Hepatocyte (in vitro differentiated cells): ENCODE results near the gene PTPRM. TPM values are rescaled to one million over a fixed set of nuclear protein-coding genes. Genes with fewer than 3 reads are reported as not detected.

ENCODE experiments used
- DNase-seq: peaks from one replicate; pipeline ENCODE4 v3.0.0-alpha.2; 2016; ENCODE audit warnings: low spot score
- H2AFZ ChIP-seq: fragments of 200-600 bp; sonication (generic); 2 replicates; pipeline ENCODE4 v1.6.0; 2016; ENCODE audit warnings: antibody characterized with exemption, mild to moderate bottlenecking
- H3K27ac ChIP-seq: fragments of 200-600 bp; sonication (generic); 2 replicates; pipeline ENCODE4 v1.5.1; 2016; ENCODE audit warnings: mild to moderate bottlenecking
- H3K27me3 ChIP-seq: fragments of 200-600 bp; sonication (generic); 2 replicates; pipeline ENCODE4 v1.6.1; 2016
- H3K36me3 ChIP-seq: fragments of 200-600 bp; sonication (generic); replicated peaks from 2 replicates; pipeline ENCODE4 v1.5.1; 2016; ENCODE audit warnings: low read depth; ENCODE audit not compliant: insufficient read depth
- H3K4me1 ChIP-seq: fragments of 200-600 bp; sonication (generic); 2 replicates; pipeline ENCODE4 v1.5.1; 2016; ENCODE audit warnings: mild to moderate bottlenecking, moderate library complexity; ENCODE audit not compliant: insufficient read depth
- H3K4me2 ChIP-seq: fragments of 200-600 bp; sonication (generic); 2 replicates; pipeline ENCODE4 v1.6.0; 2016
- H3K4me3 ChIP-seq: fragments of 200-600 bp; sonication (generic); 2 replicates; pipeline ENCODE4 v1.5.1; 2016; ENCODE audit warnings: mild to moderate bottlenecking
- H3K79me2 ChIP-seq: fragments of 200-600 bp; sonication (generic); 2 replicates; pipeline ENCODE4 v1.6.0; 2017; ENCODE audit warnings: mild to moderate bottlenecking
- H3K9me2 ChIP-seq: fragments of 200-600 bp; sonication (generic); replicated peaks from 2 replicates; pipeline ENCODE4 v1.6.0; 2017; ENCODE audit warnings: mild to moderate bottlenecking; ENCODE audit not compliant: insufficient read depth
- H3K9me3 ChIP-seq: fragments of 200-600 bp; sonication (generic); 2 replicates; pipeline ENCODE4 v1.5.1; 2016; ENCODE audit warnings: low read depth, mild to moderate bottlenecking
- H4K20me1 ChIP-seq: fragments of 200-600 bp; sonication (generic); 2 replicates; pipeline ENCODE4 v1.6.0; 2016; ENCODE audit warnings: mild to moderate bottlenecking; ENCODE audit not compliant: insufficient read depth, poor library complexity, severe bottlenecking
- EZH2 ChIP-seq: fragments of 200-600 bp; sonication (generic); IDR thresholded peaks from 2 replicates; pipeline ENCODE4 v1.6.1; 2016; ENCODE audit warnings: antibody characterized with exemption, mild to moderate bottlenecking, borderline replicate concordance
- EZH2phosphoT487 ChIP-seq: fragments of 200-600 bp; sonication (generic); IDR thresholded peaks from one replicate; pipeline ENCODE4 v1.6.1; 2018; ENCODE audit warnings: antibody characterized with exemption, mild to moderate bottlenecking, low read depth, moderate library complexity; ENCODE audit not compliant: unreplicated experiment, severe bottlenecking
- WGBS: methylation state at CpG from one replicate; pipeline ENCODE4 v1.1.6; 2016; ENCODE audit warnings: low lambda C conversion rate; ENCODE audit errors: missing lambda C conversion rate; 5-methylcytosine and 5-hydroxymethylcytosine counted together
- polyA plus RNA-seq: library from polyadenylated mRNA; unstranded; fragments of >200 nt; fragmentation: Nextera tagmentation; extraction: Ambion mirVana; gene quantifications from 2 replicates; pipeline ENCODE4 v1.2.1, GENCODE V29; 2016
- total RNA-seq: library from RNA; depleted of rRNA; stranded (reverse); fragments of >200 nt; gene quantifications from 2 replicates; pipeline ENCODE4 v1.2.3, GENCODE V29; 2014
- TF ChIP-seq, protein P1 (sequence below): fragments of 200-600 bp; sonication (generic); IDR thresholded peaks from 2 replicates; pipeline ENCODE4 v1.5.1; 2016; ENCODE audit warnings: antibody characterized with exemption, mild to moderate bottlenecking; ENCODE audit not compliant: poor library complexity

PTPRM gene
- total and polyA plus RNA-seq, 2 experiments from 2014 or later = 26.1 to 47.4 TPM

DNA sequence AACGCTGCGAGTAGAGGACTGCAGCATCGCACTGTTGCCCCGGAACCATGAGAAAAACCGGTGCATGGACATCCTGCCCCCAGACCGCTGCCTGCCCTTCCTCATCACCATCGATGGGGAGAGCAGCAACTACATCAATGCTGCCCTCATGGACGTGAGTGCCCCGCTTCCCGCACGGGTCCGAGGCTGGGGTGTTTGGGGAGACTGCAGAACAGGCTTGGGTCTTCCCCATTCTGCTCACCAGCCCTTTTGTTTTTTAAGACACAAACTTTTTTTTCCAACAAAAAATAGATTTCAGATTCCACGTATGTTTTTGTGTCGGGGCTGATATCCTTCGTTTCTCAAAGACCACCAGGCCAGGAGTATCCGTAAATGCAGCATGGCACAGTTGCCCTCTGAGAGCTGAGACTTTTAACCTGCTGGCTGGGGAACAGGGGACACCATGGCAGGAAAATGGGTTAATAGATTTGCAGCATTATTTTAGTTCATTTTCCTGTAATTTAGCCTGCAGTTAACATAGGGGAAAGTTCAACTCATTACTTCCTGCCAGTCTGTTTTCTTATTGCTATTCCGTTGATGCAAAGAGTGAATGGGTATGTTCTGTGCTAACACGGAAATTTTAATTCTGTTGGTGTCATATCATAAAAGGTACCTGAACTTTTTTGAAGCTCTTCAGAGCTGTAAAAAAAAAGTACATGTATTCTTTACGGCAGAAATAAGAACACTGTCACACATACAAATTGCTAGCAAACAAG lies 812.2 kb downstream of the PTPRM start:
- H2AFZ ChIP-seq = no peak overlapping the region

DNA sequence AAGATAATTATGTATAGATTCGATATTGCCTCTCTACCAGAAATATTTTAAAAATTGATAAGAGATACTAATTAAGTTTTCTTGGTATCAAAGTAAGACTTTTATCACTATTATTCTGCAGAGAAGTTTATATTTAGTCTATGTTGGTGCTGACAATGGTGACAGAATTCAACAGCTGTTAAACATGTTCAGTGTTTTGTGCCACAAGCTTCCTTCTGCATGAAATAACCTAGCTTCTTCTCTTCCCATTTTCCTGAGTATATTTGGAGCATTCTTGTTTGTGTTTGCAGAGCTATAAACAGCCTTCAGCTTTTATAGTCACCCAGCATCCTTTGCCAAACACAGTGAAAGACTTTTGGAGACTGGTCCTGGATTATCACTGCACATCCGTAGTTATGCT lies 812.9 kb downstream of the PTPRM start:
- Histone ChIP-seq H3K79me2 (no peaks in the 10 kb centered on the region), H3K9me2 (no peaks in the 10 kb centered on the region), H3K9me3 (no peaks in the 10 kb centered on the region), H3K4me2 (no peak overlapping the region), H3K4me1 (no peaks in the 10 kb centered on the region), H3K36me3 (no peaks in the 10 kb centered on the region), H3K4me3 (no peak overlapping the region), H3K27ac (no peak overlapping the region), H2AFZ (no peak overlapping the region), H3K27me3 (no peaks in the 10 kb centered on the region), H4K20me1 (no peaks in the 10 kb centered on the region)
- no peak for TF ChIP-seq EZH2phosphoT487
- 78% methylated on average over 2 of the region's 2 CpGs for WGBS
- no peak for DNase-seq

More for the DNA sequence above, 812.2 kb downstream of the PTPRM start:
- 97% methylated on average over 19 of the region's 19 CpGs for WGBS
- TF ChIP-seq, protein P1, sequence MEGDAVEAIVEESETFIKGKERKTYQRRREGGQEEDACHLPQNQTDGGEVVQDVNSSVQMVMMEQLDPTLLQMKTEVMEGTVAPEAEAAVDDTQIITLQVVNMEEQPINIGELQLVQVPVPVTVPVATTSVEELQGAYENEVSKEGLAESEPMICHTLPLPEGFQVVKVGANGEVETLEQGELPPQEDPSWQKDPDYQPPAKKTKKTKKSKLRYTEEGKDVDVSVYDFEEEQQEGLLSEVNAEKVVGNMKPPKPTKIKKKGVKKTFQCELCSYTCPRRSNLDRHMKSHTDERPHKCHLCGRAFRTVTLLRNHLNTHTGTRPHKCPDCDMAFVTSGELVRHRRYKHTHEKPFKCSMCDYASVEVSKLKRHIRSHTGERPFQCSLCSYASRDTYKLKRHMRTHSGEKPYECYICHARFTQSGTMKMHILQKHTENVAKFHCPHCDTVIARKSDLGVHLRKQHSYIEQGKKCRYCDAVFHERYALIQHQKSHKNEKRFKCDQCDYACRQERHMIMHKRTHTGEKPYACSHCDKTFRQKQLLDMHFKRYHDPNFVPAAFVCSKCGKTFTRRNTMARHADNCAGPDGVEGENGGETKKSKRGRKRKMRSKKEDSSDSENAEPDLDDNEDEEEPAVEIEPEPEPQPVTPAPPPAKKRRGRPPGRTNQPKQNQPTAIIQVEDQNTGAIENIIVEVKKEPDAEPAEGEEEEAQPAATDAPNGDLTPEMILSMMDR = no peak
- TF ChIP-seq EZH2phosphoT487 = no peak
- Histone ChIP-seq H3K4me3 (no peak overlapping the region), H3K9me2 (no peaks in the 10 kb centered on the region), H3K4me1 (no peaks in the 10 kb centered on the region), H3K9me3 (no peaks in the 10 kb centered on the region), H3K4me2 (no peak overlapping the region), H3K36me3 (no peaks in the 10 kb centered on the region), H3K27ac (no peak overlapping the region), H3K27me3 (no peaks in the 10 kb centered on the region), H3K79me2 (no peaks in the 10 kb centered on the region), H4K20me1 (no peaks in the 10 kb centered on the region)
- DNase-seq = no peak

DNA sequence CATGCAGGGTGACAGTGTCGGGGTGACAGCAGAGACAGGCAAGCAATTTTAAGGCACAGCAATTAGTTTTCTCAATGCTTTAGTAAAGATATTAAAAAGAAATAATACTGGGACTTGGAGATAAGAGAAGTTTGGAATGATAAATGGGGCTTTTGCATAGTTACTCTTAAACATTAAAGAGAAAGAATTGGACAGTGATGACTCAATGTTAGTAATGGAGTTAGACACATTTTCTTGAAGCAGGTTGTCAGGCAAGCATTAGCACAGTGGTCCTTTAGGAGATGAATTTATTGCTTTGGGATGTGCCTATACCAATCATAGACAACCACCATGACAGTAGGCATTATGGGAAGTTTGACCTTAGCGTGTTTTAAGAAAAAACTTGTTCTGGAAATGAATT lies 813.8 kb downstream of the PTPRM start:
- no peaks in the 10 kb centered on the region for H3K9me2 ChIP-seq
- H3K79me2 ChIP-seq = no peaks in the 10 kb centered on the region
- no peaks in the 10 kb centered on the region for H3K4me1 ChIP-seq
- 92% methylated on average over 2 of the region's 2 CpGs for WGBS
- H3K4me3 ChIP-seq = no peak overlapping the region
- H3K27ac ChIP-seq = no peak overlapping the region
- no peaks in the 10 kb centered on the region for H3K27me3 ChIP-seq
- no peak overlapping the region for H2AFZ ChIP-seq
- H3K4me2 ChIP-seq = no peak overlapping the region
- H4K20me1 ChIP-seq = no peaks in the 10 kb centered on the region
- DNase-seq = no peak
- no peaks in the 10 kb centered on the region for H3K36me3 ChIP-seq
- no peak for TF ChIP-seq EZH2phosphoT487
- TF ChIP-seq, protein P1 = no peak
- TF ChIP-seq EZH2 = no peak
- H3K9me3 ChIP-seq = no peaks in the 10 kb centered on the region

DNA sequence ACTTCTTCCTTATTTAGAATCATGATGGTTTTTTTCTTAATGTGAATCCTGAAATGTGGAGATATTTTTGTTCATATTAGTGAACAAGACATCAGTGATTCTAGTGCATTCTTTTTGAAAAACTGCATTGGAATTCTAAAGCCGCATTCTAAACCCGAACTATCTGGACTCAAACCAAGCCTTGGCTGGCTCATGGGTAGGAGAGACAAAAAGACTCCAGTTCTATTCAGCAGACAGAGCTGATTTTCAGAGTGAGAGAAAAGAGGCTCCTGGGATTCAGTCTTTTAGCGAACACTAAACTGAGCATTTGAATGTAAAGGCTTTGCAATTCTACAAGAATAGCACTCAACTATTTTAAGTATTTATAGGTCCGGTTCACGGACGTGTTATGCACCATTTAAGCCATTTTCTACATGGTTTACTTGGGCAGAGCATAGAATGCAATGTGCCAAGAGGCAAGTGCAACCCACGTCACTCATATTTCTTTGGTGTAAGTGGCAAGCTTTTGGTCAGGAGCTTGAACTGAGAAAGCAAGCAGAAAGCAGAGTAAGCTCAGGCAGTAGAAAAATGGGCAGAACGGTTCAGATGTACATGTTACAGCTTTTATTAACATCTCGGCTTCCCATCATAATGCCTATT lies 814.8 kb downstream of the PTPRM start:
- H3K27ac ChIP-seq = no peak overlapping the region
- DNase-seq = no peak
- H3K79me2 ChIP-seq = no peaks in the 10 kb centered on the region
- no peaks in the 10 kb centered on the region for H3K4me1 ChIP-seq
- TF ChIP-seq, protein P1 = no peak
- TF ChIP-seq EZH2phosphoT487 (no peak), EZH2 (no peak)
- H3K9me3 ChIP-seq = no peaks in the 10 kb centered on the region
- H4K20me1 ChIP-seq = no peaks in the 10 kb centered on the region
- no peaks in the 10 kb centered on the region for H3K36me3 ChIP-seq
- WGBS = 90% methylated on average over 9 of the region's 9 CpGs
- H2AFZ ChIP-seq = no peak overlapping the region
- H3K4me3 ChIP-seq = no peak overlapping the region
- no peaks in the 10 kb centered on the region for H3K9me2 ChIP-seq
- H3K27me3 ChIP-seq = no peaks in the 10 kb centered on the region
- no peak overlapping the region for H3K4me2 ChIP-seq
